H1 (cell line): ENCODE measurements around the gene EPB41L1. TPM values are rescaled to one million over a fixed set of nuclear protein-coding genes. Genes with fewer than 3 reads are reported as not detected.

Source experiments
- CTCF ChIA-PET: fragments of 300-600 bp; sonication (Branson Sonifier 250); formaldehyde crosslinking; loops from one replicate; lab custom pipeline; 2021; ENCODE audit not compliant: partially characterized antibody; lab: Charles Lee
- POLR2A ChIA-PET: fragments of 300-600 bp; sonication (Branson Sonifier 250); formaldehyde crosslinking; loops from one replicate; lab custom pipeline; 2021; ENCODE audit warnings: inconsistent platforms; ENCODE audit not compliant: partially characterized antibody; lab: Charles Lee
- DNase-seq, 2 experiments: peaks; one replicate each; pipeline versions ENCODE4 v3.0.0 to v3.0.0-alpha.2; 2010 to 2022; ENCODE audit warnings: low spot score in 2 of 2, low read depth in 1 of 2, mixed read lengths in 1 of 2
- FAIRE-seq: peaks from 2 replicates; lab custom pipeline; 2011; peaks lifted over from hg19 to GRCh38; lab: Jason Lieb, UNC
- H2AFZ ChIP-seq: 2 replicates; pipeline ENCODE4 v1.8.1; 2012; ENCODE audit warnings: low read length, inconsistent platforms
- H2AK5ac ChIP-seq: 2 replicates; pipeline ENCODE4 v1.6.1; 2013; ENCODE audit warnings: low read depth, low read length
- H2BK120ac ChIP-seq: replicated peaks from 2 replicates; pipeline ENCODE3; 2013; ENCODE audit warnings: low read depth, low read length, inconsistent platforms
- H2BK12ac ChIP-seq: 2 replicates; pipeline ENCODE4 v1.6.1; 2013; ENCODE audit warnings: low read depth, low read length
- H2BK15ac ChIP-seq: 2 replicates; pipeline ENCODE4 v1.6.1; 2013; ENCODE audit warnings: low read length
- H2BK20ac ChIP-seq: 2 replicates; pipeline ENCODE4 v1.6.1; 2013; ENCODE audit warnings: low read length
- H2BK5ac ChIP-seq: 2 replicates; pipeline ENCODE4 v1.6.1; 2013; ENCODE audit warnings: low read depth, low read length
- H3K14ac ChIP-seq: 2 replicates; pipeline ENCODE4 v1.6.1; 2013; ENCODE audit warnings: inconsistent platforms; ENCODE audit not compliant: insufficient read length
- H3K18ac ChIP-seq: 2 replicates; pipeline ENCODE4 v1.6.1; 2013; ENCODE audit warnings: low read length; ENCODE audit errors: extremely low read depth
- H3K23ac ChIP-seq: 2 replicates; pipeline ENCODE4 v1.6.1; 2013; ENCODE audit warnings: inconsistent platforms; ENCODE audit not compliant: insufficient read length
- H3K23me2 ChIP-seq: 2 replicates; pipeline ENCODE4 v1.6.1; 2013; ENCODE audit warnings: low read depth, low read length
- H3K27ac ChIP-seq: 2 replicates; pipeline ENCODE4 v1.6.1; 2011; ENCODE audit warnings: low read depth, low read length, inconsistent platforms
- H3K27me3 ChIP-seq, 4 experiments: replicated peaks in 1 of 4; 1 replicate in 1 of 4; 2 replicates in 3 of 4; pipeline versions ENCODE4 v1.6.1 to v1.8.1; 2011 to 2013; ENCODE audit warnings: low read length in 3 of 4, mild to moderate bottlenecking in 3 of 4, inconsistent platforms in 2 of 4, mixed read lengths in 2 of 4, moderate library complexity in 1 of 4; ENCODE audit not compliant: control insufficient read depth in 3 of 4, insufficient read depth in 3 of 4; ENCODE audit errors: extremely low read depth in 1 of 4
- H3K36me3 ChIP-seq, 4 experiments: 2 replicates each; pipeline versions ENCODE4 v1.6.1 to v1.8.1; 2011 to 2013; ENCODE audit warnings: mild to moderate bottlenecking in 4 of 4, low read length in 3 of 4, moderate library complexity in 2 of 4, control low read depth in 1 of 4, inconsistent platforms in 1 of 4; ENCODE audit not compliant: insufficient read depth in 4 of 4, control insufficient read depth in 2 of 4
- H3K4ac ChIP-seq: replicated peaks from 2 replicates; pipeline ENCODE3; 2013; ENCODE audit warnings: low read length, low read depth, mixed read lengths, inconsistent platforms; ENCODE audit not compliant: insufficient read length
- H3K4me1 ChIP-seq, 4 experiments: replicated peaks in 1 of 4; 1 replicate in 1 of 4; 2 replicates in 3 of 4; pipeline versions ENCODE4 v1.6.1 to v1.8.1; 2011 to 2013; ENCODE audit warnings: low read length in 3 of 4, inconsistent platforms in 2 of 4, mixed read lengths in 1 of 4; ENCODE audit not compliant: insufficient read depth in 4 of 4, control insufficient read depth in 3 of 4
- H3K4me2 ChIP-seq, 2 experiments: 2 replicates each; pipeline versions ENCODE4 v1.6.1 to v1.8.1; 2011 to 2013; ENCODE audit warnings: low read depth in 2 of 2, low read length in 2 of 2, control low read depth in 1 of 2, inconsistent platforms in 1 of 2, mild to moderate bottlenecking in 1 of 2; ENCODE audit not compliant: insufficient read depth in 1 of 2
- H3K4me3 ChIP-seq, 4 experiments: fragments of 200-600, 300-600 bp in 1 of 4; sonication (generic), shearing (Covaris generic), sonication (Bioruptor Twin) in 1 of 4; 2 replicates each; pipeline versions ENCODE4 v1.5.1 to v1.8.1; 2011 to 2016; ENCODE audit warnings: low read length in 4 of 4, low read depth in 3 of 4, control low read depth in 2 of 4, inconsistent platforms in 2 of 4, mild to moderate bottlenecking in 2 of 4, mixed read lengths in 1 of 4, moderate library complexity in 1 of 4; ENCODE audit not compliant: insufficient read depth in 2 of 4; ENCODE audit errors: extremely low read depth in 1 of 4
- H3K56ac ChIP-seq: replicated peaks from 2 replicates; pipeline ENCODE3; 2013; ENCODE audit warnings: low read depth, mild to moderate bottlenecking, mixed read lengths, low read length, inconsistent platforms; ENCODE audit not compliant: insufficient read length
- H3K79me1 ChIP-seq: 2 replicates; pipeline ENCODE4 v1.6.1; 2013; ENCODE audit warnings: low read depth, low read length, control low read depth
- H3K79me2 ChIP-seq, 2 experiments: 2 replicates each; pipeline versions ENCODE4 v1.6.1 to v1.8.1; 2012 to 2013; ENCODE audit warnings: low read length in 2 of 2, mild to moderate bottlenecking in 2 of 2, inconsistent platforms in 1 of 2; ENCODE audit not compliant: insufficient read depth in 2 of 2, control insufficient read depth in 1 of 2
- H3K9ac ChIP-seq, 4 experiments: replicated peaks in 1 of 4; 1 replicate in 1 of 4; 2 replicates in 3 of 4; pipeline versions ENCODE4 v1.6.1 to v1.8.1; 2011 to 2013; ENCODE audit warnings: low read depth in 3 of 4, low read length in 3 of 4, control low read depth in 2 of 4, mild to moderate bottlenecking in 2 of 4, moderate library complexity in 2 of 4, inconsistent platforms in 1 of 4; ENCODE audit errors: extremely low read depth in 1 of 4
- H3K9me3 ChIP-seq, 2 experiments: 2 replicates each; pipeline versions ENCODE4 v1.6.1 to v1.8.1; 2012 to 2013; ENCODE audit warnings: mild to moderate bottlenecking in 2 of 2, moderate library complexity in 2 of 2, control low read depth in 1 of 2, inconsistent platforms in 1 of 2, low read depth in 1 of 2, low read length in 1 of 2, mixed read lengths in 1 of 2; ENCODE audit not compliant: insufficient read depth in 2 of 2
- H4K20me1 ChIP-seq, 2 experiments: replicated peaks in 1 of 2; 2 replicates each; pipeline versions ENCODE3 to v1.8.1; 2011 to 2013; ENCODE audit warnings: inconsistent platforms in 2 of 2, low read length in 2 of 2, mild to moderate bottlenecking in 1 of 2; ENCODE audit not compliant: insufficient read depth in 2 of 2, control insufficient read depth in 1 of 2
- H4K5ac ChIP-seq: 2 replicates; pipeline ENCODE4 v1.6.1; 2013; ENCODE audit warnings: low read length, low read depth, mixed read lengths, inconsistent platforms; ENCODE audit not compliant: insufficient read length
- H4K8ac ChIP-seq: 2 replicates; pipeline ENCODE4 v1.8.0; 2013; ENCODE audit warnings: mild to moderate bottlenecking, moderate library complexity, low read length, inconsistent platforms; ENCODE audit not compliant: insufficient read depth; ENCODE audit errors: extremely low read depth
- H4K91ac ChIP-seq: replicated peaks from 2 replicates; pipeline ENCODE3; 2013; ENCODE audit warnings: low read length, mixed read lengths, inconsistent platforms; ENCODE audit not compliant: insufficient read length
- CEBPB ChIP-seq: IDR thresholded peaks from 2 replicates; pipeline ENCODE4 v1.6.1; 2012; ENCODE audit warnings: low read depth, low read length
- CHD1 ChIP-seq: IDR thresholded peaks from 2 replicates; pipeline ENCODE4 v1.6.1; 2012; ENCODE audit warnings: low read depth, low read length, improper control_type of control experiment
- CREB1 ChIP-seq: IDR thresholded peaks from 2 replicates; pipeline ENCODE4 v1.6.1; 2012; ENCODE audit warnings: inconsistent platforms
- NRF1 ChIP-seq: IDR thresholded peaks from 2 replicates; pipeline ENCODE4 v1.6.1; 2011; ENCODE audit warnings: mild to moderate bottlenecking, low read depth, low read length, improper control_type of control experiment
- POLR2AphosphoS5 ChIP-seq: IDR thresholded peaks from 2 replicates; pipeline ENCODE4 v1.6.1; 2011; ENCODE audit warnings: low read depth, low read length
- RNF2 ChIP-seq: fragments of 200-900, 300-1000 bp; sonication (generic); IDR thresholded peaks from 2 replicates; pipeline ENCODE4 v1.7.1; 2016; ENCODE audit warnings: borderline replicate concordance, low read depth, mild to moderate bottlenecking, antibody characterized with exemption, low read length; ENCODE audit not compliant: poor library complexity, severe bottlenecking; ENCODE audit errors: missing control alignments
- SIRT6 ChIP-seq: IDR thresholded peaks from one replicate; pipeline ENCODE4 v1.7.1; 2012; ENCODE audit warnings: low read length, inconsistent platforms
- YY1 ChIP-seq: IDR thresholded peaks from 2 replicates; pipeline ENCODE4 v1.6.1; 2011; ENCODE audit warnings: low read depth, mild to moderate bottlenecking, low read length
- ZNF274 ChIP-seq: IDR thresholded peaks from 2 replicates; pipeline ENCODE4 v1.7.0; 2012; ENCODE audit warnings: low read length, borderline replicate concordance; ENCODE audit errors: extremely low read depth
- WGBS, 2 experiments: shearing (Covaris generic) in 1 of 2; methylation state at CpG; one replicate each; pipeline versions ENCODE4 v1.1.6 to v1.1.7; 2013 to 2015; ENCODE audit warnings: low lambda C conversion rate in 2 of 2, mixed read lengths in 2 of 2, inconsistent platforms in 1 of 2, low coverage in 1 of 2, missing lambda C conversion rate in 1 of 2; ENCODE audit not compliant: insufficient replicate concordance in 2 of 2, insufficient coverage in 1 of 2, insufficient read length in 1 of 2; ENCODE audit errors: extremely low coverage in 1 of 2, missing lambda C conversion rate in 1 of 2; 5-methylcytosine and 5-hydroxymethylcytosine counted together
- polyA plus RNA-seq, 7 experiments: library from polyadenylated mRNA; depleted of rRNA in 3 of 7; stranded (reverse) in 5 of 7; unstranded in 2 of 7; fragments of >200 nt in 5 of 7; fragments of 200-250 nt in 2 of 7; gene quantifications; 1 replicate in 5 of 7; 2 replicates in 1 of 7; 4 replicates in 1 of 7; pipeline versions ENCODE4 v1.2.1 to v1.2.3, GENCODE V29; 2011 to 2013; ENCODE audit warnings: missing spikeins in 2 of 7, mixed read lengths in 2 of 7
- total RNA-seq: library from RNA; stranded (reverse); fragmentation: NEBNext Ultra II Directional; extraction: Animal tissue kit (Norgen Biotek cat#: 25700); gene quantifications from 2 replicates; pipeline ENCODE4 v1.2.1, GENCODE V29; 2021
- TF ChIP-seq, protein P1 (sequence below), 3 experiments: IDR thresholded peaks; 1 replicate in 2 of 3; 2 replicates in 1 of 3; pipeline versions ENCODE4 v1.5.1 to v1.6.1; 2011; ENCODE audit warnings: low read length in 3 of 3, mild to moderate bottlenecking in 3 of 3, inconsistent platforms in 2 of 3, low read depth in 1 of 3, moderate library complexity in 1 of 3; ENCODE audit not compliant: insufficient read depth in 1 of 3; ENCODE audit errors: control extremely low read depth in 1 of 3
- TF ChIP-seq, protein P2 (sequence below): IDR thresholded peaks from 2 replicates; pipeline ENCODE4 v1.6.1; 2011; ENCODE audit warnings: low read length, improper control_type of control experiment

The EPB41L1 gene
- total and polyA plus RNA-seq, 2 of the 8 experiments (the other 6 are each of a cell fraction or from before 2014, with no cell fraction given) = 14.8 to 36.0 TPM

DNA sequence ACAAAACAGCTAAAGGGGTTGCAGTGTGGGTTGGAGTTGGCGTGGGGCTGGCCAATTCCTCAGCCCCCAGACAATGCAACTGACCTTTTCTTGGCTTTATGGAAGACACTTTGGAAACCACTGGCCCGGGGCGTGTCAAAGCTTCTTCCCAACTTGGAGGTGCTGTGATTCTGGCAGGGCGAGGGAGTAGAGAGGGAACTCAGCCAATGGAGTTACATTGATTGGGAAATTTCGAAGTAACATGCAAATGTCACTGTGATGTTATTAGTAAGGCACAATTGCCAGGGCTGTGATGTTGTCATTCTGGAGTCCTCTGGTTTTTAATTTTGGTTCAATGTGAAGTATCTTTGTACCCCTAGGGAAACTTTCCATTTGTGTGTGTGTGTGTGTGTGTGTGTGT, 41.5 kb upstream of the EPB41L1 start:
- Histone ChIP-seq H2BK12ac (no peak overlapping the region), H3K9me3 (no peaks in the 10 kb centered on the region), H2BK5ac (no peak overlapping the region), H3K9ac (no peak overlapping the region), H4K5ac (no peak overlapping the region), H3K23ac (no peak overlapping the region), H2BK20ac (no peak overlapping the region), H4K8ac (no peak overlapping the region), H2BK120ac (no peak overlapping the region), H3K27me3 (peaks cover 0 to 3% (median 0%) of the 10 kb centered on the region in 4 experiments; a peak in 2 of 7 replicates), H3K4me1 (peaks cover 0 to 14% (median 4%) of the 10 kb centered on the region in 4 experiments; a peak in 3 of 7 replicates), H3K4me3 (no peak overlapping the region), H3K18ac (no peak overlapping the region), H4K91ac (no peak overlapping the region), H3K4ac (no peak overlapping the region), H3K27ac (no peak overlapping the region), H3K36me3 (no peaks in the 10 kb centered on the region), H3K79me1 (no peaks in the 10 kb centered on the region; the same call in 1 of the 2 replicates), H2BK15ac (no peak overlapping the region), H3K56ac (no peak overlapping the region), H3K79me2 (no peaks in the 10 kb centered on the region), H3K23me2 (no peaks in the 10 kb centered on the region; the same call in 1 of the 2 replicates), H4K20me1 (no peaks in the 10 kb centered on the region), H2AK5ac (no peak overlapping the region), H3K4me2 (no peak overlapping the region; a peak in 1 of 4 replicates), H3K14ac (no peak overlapping the region), H2AFZ (no peak overlapping the region)
- FAIRE-seq = no peak
- POLR2A ChIA-PET = interaction anchor here (1.0 to 2.2 kb wide), 3 partner anchors 15 to 20 kb away, joined by 3 to 7 read pairs (median 4); no protein-coding TSS in a partner anchor
- no peak for DNase-seq
- 92% methylated on average over 5 of the region's 5 CpGs; no CpG with 5 or more reads in 1 of the 2 experiments for WGBS, 2 experiments
- CTCF ChIA-PET = interaction anchor here (0.9 to 2.4 kb wide), 10 partner anchors 11 to 327 kb away, joined by 3 to 15 read pairs (median 4); no protein-coding TSS in a partner anchor
- TF ChIP-seq, protein P1, sequence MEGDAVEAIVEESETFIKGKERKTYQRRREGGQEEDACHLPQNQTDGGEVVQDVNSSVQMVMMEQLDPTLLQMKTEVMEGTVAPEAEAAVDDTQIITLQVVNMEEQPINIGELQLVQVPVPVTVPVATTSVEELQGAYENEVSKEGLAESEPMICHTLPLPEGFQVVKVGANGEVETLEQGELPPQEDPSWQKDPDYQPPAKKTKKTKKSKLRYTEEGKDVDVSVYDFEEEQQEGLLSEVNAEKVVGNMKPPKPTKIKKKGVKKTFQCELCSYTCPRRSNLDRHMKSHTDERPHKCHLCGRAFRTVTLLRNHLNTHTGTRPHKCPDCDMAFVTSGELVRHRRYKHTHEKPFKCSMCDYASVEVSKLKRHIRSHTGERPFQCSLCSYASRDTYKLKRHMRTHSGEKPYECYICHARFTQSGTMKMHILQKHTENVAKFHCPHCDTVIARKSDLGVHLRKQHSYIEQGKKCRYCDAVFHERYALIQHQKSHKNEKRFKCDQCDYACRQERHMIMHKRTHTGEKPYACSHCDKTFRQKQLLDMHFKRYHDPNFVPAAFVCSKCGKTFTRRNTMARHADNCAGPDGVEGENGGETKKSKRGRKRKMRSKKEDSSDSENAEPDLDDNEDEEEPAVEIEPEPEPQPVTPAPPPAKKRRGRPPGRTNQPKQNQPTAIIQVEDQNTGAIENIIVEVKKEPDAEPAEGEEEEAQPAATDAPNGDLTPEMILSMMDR (IDR thresholded peaks at IDR 0.05; ENCODE audit: control extremely low read depth in 1 of 3, insufficient read depth in 1 of 3, low read depth in 1 of 3, low read length in 3 of 3) = no peak
- TF ChIP-seq, protein P2, sequence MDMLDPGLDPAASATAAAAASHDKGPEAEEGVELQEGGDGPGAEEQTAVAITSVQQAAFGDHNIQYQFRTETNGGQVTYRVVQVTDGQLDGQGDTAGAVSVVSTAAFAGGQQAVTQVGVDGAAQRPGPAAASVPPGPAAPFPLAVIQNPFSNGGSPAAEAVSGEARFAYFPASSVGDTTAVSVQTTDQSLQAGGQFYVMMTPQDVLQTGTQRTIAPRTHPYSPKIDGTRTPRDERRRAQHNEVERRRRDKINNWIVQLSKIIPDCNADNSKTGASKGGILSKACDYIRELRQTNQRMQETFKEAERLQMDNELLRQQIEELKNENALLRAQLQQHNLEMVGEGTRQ = no peak
- no peak for TF ChIP-seq RNF2
- TF ChIP-seq YY1 = no peak
- TF ChIP-seq NRF1 = no peak
- no peak for TF ChIP-seq CHD1
- TF ChIP-seq SIRT6 = no peak
- TF ChIP-seq CREB1 = no peak
- TF ChIP-seq ZNF274 = no peak
- TF ChIP-seq CEBPB = no peak
- no peak for TF ChIP-seq POLR2AphosphoS5
